CD4-positive, alpha-beta T cell treated with Interleukin-15 for 1 hour (primary cell): ENCODE results near the gene STAP2.

ENCODE experiments used
- DNase-seq: peaks from one replicate; pipeline ENCODE4 v3.0.0-alpha.2; 2020

STAP2 gene

GRCh38 chr19:4324228-4324627, 14.4 kb downstream of the STAP2 start:
- DNase-seq, result no peak

- no peak for DNase-seq
Observed at GRCh38 chr19:4323692-4324091, 14.9 kb downstream of the STAP2 start.

GRCh38 chr19:4322942-4323665, 15.5 kb downstream of the STAP2 start:
- DNase-seq, result no peak

- no peak for DNase-seq
Observed at GRCh38 chr19:4320419-4320818, 18.2 kb downstream of the STAP2 start.

GRCh38 chr19:4319067-4319718, 19.4 kb downstream of the STAP2 start:
- DNase-seq, result no peak

GRCh38 chr19:4318460-4318859, 20.2 kb downstream of the STAP2 start:
- no peak for DNase-seq

GRCh38 chr19:4316956-4317355, 21.7 kb downstream of the STAP2 start:
- no peak for DNase-seq

- DNase-seq, result no peak
Observed at GRCh38 chr19:4313847-4314490, 24.7 kb downstream of the STAP2 start.

GRCh38 chr19:4310247-4311121, 28.1 kb downstream of the STAP2 start:
- DNase-seq, result no peak

- no peak for DNase-seq
Observed at GRCh38 chr19:4305659-4306058, 33.0 kb downstream of the STAP2 start.

GRCh38 chr19:4305257-4305612, 33.4 kb downstream of the STAP2 start:
- no peak for DNase-seq

- DNase-seq, result peak; percentile 63
Observed at GRCh38 chr19:4304538-4305256, 33.9 kb downstream of the STAP2 start, which contains the start of gene FSD1. Gene FSD1 (plus strand): TSS chr19:4304598. CDS start chr19:4304747, 149 bp downstream.

- peak; percentile 23 for DNase-seq
Observed at GRCh38 chr19:4303819-4304537, 34.6 kb downstream of the STAP2 start.

GRCh38 chr19:4302243-4302640, 36.4 kb downstream of the STAP2 start, which contains the start of gene TMIGD2:
Gene TMIGD2 (minus strand): TSS chr19:4302389. CDS start chr19:4302385, 4 bp downstream.
- DNase-seq, result no peak

- no peak for DNase-seq
Observed at GRCh38 chr19:4301590-4302242, 36.9 kb downstream of the STAP2 start.

GRCh38 chr19:4300589-4300988, 38.0 kb downstream of the STAP2 start:
- DNase-seq, result no peak

- no peak for DNase-seq
Observed at GRCh38 chr19:4298810-4299550, 39.6 kb downstream of the STAP2 start.

- no peak for DNase-seq
Observed at GRCh38 chr19:4297901-4298809, 40.5 kb downstream of the STAP2 start.
